ENCODE data around the gene USP10.

The USP10 gene

DNA sequence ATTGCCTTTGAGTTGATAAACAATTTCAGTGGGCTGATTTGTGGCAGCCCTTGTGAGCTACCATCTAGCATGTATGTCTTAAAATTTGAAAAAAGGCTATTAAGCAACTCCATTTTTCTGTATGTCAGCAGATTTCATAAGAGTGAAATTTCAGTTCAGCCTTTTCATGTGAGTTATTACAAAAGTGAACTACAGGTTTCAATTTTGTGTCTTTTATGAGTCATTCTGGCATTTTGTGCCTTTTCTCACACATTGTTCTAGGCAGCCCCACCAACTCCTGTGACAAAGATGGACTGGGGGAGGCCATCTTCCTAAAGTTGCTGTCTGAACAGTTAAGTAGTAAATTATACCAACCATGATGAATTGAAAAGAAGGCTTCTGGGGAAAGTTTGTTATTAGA, 52.1 kb downstream of the USP10 start:
- no peak for DNase-seq (ENCODE audit: low read depth)

DNA sequence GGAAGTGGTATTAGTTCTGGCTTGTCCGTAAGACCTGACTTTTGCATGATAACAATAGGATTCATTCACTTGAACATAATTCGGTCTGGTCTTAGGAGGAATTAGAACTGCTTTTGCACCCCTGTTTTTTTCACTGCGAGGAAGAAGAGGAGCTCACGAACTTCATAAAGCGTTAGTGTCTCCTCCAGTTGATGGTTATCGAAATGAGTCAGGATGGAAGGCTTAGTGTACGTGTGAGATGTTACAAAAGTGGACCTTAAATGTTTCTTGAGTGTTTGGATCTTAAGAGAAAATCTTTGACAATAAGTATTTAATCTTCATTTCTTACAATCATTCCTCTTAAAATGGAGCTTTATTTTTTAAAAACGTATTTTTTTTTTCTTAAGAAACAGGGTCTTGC, 52.8 kb downstream of the USP10 start:
- DNase-seq (ENCODE audit: low read depth): no peak

DNA sequence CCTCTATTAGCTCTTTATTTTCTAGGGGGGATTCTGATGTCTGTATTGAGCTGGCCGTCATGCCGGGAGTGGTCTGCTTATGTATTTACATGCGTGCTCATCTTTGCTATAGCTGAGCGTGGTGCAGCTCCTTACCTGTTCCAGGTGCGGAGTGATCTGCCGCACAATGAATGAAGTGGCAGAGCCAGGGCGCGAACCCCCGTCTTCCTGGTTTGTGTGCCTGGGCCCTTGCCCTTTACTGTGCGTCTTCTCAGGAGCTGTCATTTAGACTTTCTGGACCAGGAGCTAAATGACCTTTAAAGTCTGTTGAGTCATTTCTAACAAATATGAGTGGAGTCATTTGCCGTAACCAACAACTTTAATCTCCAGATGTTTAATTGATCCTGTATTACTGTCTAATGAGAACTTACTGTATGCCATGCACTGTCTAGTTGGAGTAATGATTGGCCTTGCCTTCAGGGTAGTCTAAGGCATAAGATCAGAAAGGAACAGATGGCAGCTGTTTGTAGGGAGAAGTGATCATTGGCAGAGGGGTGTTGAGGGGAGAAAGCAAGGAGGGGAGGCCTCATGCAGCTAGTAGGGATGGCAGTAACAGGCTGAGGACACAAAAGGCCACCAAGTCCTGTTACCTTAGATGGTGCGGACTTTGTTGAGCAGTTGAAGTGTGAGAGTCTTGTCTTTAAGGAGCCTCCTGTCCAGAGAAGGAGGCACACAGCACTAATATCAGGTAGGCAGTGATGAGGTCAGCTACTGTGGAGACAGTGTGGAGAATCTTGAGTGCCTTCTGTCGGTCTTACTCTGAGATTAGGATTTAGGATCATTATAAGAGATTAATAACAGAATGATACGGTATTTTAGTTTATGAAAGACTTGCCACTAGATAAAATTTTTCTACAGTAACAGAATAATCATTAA, 53.9 kb downstream of the USP10 start:
- DNase-seq (ENCODE audit: low read depth): no peak

DNA sequence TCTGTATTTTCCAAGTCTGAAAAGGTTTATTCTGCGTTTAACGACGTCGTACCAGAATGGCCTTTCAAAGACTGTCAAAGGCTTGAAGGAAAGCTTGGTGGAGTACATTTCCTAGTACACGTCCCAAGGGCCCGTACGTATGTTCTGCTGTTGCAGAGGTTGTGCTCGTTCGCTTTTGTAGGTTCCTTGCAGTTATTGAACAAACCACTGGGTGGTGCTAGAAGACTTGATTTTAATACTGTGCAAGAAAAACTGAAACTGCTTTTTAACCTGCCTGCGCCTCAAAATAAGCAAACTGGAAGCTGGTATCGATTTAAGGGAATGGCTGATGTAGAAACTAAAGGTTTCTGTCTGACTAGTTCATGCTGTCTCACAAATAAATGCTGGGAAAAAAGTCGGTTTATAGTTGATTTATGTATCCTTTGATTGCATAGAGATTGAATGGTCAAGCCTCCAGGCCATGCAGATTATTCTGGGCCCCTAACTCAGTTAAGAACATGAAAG, 54.6 kb downstream of the USP10 start:
- DNase-seq (ENCODE audit: low read depth): peak; percentile 73

DNA sequence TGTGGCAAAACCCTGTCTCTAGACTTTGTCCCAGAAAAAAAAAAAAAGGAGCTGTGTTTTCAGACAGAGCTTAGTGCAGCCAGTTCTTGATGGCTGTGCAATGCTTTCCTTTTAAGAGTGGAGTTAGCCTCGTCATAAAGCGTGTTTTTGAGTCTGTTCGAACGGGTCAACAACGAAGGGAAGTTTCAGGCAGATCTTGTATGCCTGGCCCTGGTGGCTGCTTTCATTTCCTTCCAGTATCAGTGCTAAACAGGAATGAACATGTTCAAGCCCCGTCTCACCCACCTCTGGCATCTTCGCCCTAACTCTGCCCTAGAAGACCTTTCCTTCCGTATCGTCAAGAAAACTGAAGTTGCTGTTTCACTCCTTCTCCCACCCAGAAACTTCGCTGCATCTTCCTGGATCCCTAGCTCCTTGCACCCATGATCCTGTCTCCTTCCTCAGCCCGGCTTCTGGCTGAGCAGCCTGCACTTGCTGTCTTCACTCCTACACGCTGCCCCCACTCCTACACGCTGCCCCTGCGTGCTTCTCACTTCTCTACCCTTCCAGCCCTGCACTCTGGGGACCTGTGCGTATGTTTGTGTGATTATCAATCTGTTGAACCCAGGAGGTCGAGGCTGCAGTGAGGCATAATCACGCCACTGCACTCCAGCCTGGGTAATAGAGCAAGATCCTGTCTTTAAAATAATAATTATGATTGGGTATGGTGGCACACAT, 55.3 kb downstream of the USP10 start:
- no peak for DNase-seq (ENCODE audit: low read depth)

DNA sequence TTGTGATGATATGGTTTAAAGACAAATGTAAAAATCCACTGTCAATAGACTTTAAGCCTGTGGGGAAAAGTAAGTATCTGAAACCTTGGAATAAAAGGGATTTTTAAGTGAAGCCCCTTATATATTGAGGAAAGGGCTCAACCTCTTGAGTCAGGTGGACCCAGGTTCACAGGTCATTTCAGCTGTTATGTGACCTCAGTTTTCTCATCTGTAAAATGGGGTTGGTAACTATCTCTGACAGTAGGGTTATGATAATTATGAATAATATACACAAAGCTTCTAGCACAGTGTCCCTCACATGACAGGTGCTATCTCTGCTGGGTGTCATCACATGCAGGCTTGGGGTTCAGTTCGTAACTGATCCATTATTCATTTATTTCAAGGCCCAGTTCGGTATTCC, 57.0 kb downstream of the USP10 start:
- DNase-seq (ENCODE audit: low read depth): no peak

DNA sequence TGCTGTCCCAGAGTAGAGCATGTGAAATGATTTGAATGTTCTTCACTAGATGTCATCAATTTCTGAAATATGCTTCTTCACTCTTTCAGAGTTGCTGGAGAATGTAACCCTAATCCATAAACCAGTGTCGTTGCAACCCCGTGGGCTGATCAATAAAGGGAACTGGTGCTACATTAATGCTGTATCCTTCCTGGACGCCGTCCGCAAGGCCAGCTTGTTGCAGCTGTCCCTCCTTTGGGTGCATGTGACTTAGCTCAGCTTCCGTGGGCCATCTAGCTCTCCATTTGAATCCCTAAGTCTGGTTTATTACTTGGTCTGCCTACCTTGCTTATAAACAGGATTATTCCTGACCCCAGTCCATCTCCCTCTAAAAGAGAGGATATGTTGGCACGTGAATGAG, 58.8 kb downstream of the USP10 start:
- DNase-seq (ENCODE audit: low read depth): no peak

DNA sequence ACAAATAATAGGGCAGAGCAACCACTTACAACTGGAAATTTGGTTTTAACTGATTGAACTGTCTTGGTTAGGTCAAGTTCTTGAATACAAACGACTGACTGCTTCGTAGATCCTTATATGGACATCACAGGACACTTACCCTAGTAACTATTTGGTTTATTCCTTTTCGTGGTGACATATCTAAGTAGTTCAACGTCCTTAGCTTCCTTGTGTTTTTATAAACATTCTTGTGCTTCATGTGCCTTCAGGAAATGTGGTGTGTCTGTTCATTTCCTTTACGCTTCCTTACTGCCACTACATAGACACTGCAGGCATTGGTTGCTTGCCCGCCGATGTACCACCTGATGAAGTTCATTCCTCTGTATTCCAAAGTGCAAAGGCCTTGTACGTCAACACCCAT, 59.3 kb downstream of the USP10 start:
- no peak for DNase-seq (ENCODE audit: low read depth)

DNA sequence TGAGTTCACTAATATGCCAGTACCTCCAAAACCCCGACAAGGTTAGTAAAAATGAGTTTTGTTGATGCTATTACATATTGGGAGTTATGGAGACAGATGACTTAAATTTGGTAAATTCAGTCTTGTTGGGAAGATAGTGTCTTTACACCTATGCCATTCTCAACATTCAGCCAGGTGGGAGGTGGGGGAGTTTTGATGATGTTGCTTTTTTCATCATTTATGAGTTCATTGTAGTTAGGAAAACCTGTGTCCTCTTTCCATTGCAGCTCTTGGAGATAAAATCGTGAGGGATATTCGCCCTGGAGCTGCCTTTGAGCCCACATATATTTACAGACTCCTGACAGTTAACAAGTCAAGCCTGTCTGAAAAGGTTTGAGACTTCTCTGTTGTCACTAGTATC, 60.1 kb downstream of the USP10 start:
- no peak for DNase-seq (ENCODE audit: low read depth)

DNA sequence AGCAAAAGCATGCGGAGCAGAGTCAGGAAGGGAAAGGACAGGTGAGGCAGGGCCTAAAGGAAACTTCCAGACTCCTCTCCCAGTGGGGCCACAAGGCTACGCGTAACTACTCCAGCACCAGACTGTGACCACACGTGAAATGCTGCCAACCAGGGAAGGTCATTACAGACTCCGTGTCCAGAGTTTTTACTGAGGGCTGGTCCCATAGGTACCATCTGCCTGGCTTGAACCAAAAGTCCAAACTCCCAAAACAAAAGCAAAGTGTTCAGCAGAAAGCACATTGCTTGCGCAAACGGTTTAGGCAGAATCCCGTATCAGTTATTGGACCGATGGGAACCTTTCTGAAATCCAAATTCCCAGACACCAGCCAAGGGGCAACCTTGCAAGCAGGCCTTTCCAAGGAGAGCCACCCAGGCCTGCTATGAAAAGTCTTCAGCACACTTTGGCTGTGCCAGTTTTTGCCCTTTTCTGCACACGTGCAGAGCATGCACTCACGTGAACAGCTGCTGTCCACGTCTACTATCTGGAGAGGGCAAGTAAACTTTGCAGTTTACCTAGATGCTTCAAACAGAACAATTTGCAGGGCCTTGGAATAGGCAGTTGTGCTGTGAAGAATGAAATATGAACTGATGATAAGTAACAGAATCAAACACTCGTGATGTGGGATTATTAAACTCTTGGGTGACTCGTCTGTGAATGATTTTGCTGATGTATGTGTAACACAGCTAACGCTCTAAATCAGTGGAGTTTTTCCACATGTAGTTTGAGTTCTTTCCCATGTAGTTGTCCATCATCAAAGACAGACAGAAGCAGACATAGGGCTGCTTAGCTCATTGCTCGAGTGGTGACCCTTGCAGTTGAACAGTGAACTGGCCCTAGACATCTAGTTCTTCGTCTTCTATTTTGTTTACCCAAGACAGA, 61.9 kb downstream of the USP10 start:
- no peak for DNase-seq (ENCODE audit: low read depth)

DNA sequence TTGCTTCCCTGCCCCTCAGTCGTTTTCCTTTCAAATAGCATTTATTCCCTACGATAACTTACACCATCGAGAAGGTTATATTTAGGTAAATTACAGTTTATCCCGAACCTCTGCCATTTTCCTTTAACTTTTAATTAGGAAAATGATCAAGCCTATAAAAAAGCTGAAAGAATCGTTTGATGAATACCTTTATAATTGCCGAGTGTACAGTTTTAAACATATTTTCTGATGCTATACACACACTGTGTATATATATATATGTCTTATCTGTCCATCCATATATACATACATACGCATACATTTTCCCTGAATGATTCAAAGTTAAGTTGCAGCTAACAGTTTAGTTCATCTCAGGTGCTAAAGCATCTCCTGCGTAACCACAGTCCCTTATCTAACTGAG, 63.4 kb downstream of the USP10 start:
- no peak for DNase-seq (ENCODE audit: low read depth)

DNA sequence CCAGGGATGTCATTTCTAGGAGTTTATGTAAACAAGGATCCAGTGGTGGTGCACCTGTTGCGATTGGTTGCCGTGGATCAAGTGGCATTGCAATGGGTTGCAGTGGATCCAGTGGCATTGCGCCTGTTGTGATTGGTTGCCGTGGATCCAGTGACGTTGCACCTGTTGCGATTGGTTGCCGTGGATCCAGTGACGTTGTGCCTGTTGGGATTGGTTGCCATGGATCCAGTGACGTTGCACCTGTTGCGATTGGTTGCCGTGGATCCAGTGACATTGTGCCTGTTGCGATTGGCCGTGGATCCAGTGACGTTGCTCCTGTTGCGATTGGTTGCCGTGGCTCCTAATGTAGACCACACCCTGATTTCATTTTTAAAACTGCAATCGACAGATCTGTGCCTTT, 63.8 kb downstream of the USP10 start:
- DNase-seq (ENCODE audit: low read depth): no peak

DNA sequence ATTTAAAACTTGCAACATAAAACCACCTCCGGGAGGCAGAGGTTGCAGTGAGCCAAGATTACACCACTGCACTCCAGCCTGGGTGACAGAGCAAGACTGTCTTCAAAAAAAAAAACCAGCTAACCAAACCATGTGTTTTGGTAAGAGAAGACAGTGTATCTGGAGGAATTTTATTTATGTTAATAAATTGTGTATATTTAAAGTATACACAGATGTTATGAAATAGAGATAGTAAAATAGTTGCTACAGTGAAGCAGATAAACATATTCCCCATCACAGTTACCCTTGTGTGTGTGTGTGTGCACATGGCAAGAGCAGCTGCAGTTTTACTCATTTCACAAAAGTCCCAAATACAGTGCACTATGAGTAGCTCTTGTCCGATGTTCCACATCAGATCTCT, 65.2 kb downstream of the USP10 start:
- DNase-seq (ENCODE audit: low read depth): no peak

DNA sequence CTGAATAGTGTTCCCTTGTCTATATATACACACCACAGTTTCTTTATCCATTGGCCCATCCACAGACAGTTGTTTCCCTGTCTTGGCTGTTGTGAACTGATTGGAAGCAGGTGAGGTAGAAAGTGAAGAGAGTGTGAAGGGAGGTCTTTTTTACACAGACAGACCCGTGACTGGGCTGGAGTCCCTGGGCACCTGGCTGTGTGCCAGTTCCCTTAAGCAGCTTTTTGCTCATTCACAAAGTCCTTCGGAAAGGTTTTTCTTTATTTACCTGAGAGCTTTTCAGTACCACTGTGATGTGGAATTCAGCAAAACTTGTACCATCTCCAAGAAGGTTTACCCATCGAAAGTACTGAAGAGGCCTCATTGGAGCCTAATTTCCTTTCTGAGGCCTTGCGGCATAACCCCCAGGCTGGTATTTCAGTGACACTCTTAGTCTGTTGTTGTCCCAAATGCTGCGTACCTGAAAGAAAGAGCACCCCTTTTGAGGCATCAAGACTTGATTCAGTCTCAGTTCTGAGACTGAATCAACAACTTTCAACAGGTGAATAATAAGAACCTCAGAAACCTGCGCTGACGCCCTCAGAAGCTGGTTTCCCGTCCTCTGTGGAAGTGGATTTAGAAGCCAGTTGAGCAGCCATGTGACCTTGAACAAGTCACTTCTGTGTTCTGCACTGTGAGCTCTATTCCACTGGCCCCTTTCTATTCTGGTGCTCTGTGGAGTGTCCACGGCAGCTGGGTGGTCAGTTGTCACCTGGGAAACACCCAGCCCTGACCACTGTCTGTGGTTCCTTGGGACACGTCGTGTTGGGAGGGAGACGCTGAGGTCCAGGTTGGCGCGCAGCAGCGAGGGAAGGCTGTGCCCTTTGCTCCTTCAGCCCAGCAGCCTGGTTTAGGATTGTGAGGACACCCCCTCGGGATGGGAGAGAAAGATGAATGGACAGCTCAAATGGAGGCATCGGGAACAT, 66.1 kb downstream of the USP10 start:
- no peak for DNase-seq (ENCODE audit: low read depth)

DNA sequence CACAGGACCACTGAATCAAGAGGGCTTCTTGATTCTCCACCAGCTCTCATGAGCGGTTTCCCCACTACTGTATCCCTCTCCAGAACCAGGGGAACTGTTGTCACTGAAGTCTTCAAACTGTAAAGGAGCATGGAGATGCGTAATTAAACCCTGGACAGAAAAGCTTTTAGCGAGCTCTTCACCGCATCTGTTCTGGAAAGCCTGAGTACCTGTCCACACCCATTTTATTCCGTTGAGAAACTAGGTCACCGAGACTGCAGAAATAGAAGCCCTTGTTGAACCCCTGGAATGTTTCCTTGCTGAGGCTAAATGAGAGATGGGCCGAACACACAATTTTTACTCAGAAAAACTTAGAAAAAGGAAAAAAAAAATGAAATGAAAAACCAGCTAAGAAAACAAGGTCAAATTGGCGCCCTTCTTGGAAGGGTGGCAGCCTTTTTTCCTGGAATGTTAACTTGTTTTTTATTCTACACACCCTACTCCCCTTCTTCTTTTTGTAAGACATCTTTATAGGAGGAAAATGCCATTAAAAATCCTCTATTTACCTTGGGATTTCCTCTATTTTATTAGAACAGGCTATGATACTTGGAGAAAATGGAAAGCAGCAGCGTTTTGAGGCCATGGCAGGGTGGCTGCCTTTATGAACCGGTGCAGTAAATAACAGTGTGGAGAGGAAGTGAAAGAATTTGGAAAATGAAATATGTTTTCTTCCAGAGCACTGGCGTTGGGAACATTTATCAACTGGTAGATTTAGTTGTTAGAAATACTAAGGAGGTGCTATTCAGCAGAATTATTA, 67.4 kb downstream of the USP10 start:
- no peak for DNase-seq (ENCODE audit: low read depth)

DNA sequence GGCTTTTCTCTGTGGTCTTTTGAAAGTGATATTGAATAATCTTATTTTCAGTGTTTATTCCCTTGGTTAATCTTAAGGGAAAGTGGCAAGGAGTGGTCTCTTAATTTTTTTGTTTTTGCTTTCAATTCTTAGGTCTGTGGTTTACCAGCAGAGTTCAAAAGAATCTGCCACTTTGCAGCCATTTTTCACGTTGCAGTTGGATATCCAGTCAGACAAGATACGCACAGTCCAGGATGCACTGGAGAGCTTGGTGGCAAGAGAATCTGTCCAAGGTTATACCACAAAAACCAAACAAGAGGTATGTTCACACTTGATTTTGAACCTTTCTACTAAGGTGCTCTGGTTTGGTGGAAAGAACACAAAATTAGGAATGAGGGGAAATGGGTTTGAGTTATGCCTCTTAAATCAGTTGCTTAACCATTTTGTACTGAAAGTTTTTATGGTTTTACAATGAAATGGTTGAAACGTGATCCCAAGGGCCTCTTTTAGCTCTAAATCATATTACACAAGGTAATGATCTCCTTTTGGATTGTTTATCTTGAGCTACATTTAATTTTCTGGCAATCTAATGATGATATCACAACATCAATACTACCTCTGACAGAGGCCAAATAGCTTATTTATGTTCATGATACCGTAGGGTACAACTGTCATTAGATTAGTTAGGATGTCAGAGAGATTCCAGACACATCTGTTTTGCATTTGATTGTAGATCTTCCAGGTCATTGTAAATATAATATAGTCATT, 68.4 kb downstream of the USP10 start:
- no peak for DNase-seq (ENCODE audit: low read depth)

DNA sequence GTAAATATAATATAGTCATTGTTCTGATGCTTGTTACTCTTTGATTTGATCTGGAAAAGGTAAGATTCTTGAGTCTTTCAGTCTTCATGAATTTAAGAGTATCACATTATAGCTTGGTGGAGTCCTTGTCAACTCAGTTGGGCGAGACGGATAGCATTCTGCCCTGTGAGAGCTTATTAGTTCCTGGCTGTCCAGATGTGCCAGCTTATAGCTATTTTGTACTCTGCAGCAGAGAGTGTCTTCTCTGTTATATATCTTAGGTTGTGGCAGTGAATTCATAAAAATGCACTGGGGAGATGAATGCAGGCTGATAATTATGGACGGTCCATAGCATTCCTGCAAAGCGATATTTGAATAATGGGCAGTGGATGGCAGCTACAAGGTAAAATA, 69.0 kb downstream of the USP10 start:
- no peak for DNase-seq (ENCODE audit: low read depth)

DNA sequence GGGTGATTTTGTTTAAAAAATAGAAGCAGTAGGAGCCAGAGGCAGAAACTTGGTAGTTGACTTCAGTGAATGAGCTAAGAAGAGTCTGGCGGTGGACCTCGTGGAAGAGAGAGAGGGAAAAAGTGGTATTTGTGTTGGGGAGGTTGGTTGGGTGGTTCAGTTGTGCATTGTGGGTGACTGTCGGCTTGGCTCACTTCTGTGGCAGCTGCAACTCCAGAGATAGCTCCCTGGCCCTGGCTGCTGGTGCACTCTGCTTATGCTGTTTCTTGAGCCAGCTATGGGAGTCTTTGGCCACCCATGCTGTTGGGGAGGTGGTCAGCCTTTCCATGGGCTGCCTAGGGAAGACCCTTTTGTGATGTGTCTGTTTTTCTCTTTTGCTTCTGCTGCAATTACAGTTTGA, 69.6 kb downstream of the USP10 start:
- no peak for DNase-seq (ENCODE audit: low read depth)

DNA sequence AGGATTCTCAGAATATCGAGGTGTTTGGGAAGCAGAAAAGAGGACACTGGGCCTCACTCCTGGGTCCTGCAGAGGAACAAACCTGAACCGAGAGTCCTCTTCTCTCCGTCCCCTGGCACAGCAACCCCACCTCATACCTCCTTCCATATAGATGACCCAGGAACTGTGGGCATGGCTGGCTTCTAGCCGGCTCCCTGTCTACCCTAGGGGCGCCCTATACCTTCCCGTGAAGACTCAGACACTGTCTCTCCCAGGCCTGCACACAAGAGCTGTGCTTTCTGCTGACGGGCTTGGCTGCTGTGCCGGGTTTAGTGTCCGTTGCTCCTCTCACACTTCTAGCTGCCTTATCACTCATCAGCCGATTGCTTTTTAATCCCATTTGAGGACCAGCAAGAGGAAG, 73.5 kb downstream of the USP10 start:
- DNase-seq (ENCODE audit: low read depth): no peak

DNA sequence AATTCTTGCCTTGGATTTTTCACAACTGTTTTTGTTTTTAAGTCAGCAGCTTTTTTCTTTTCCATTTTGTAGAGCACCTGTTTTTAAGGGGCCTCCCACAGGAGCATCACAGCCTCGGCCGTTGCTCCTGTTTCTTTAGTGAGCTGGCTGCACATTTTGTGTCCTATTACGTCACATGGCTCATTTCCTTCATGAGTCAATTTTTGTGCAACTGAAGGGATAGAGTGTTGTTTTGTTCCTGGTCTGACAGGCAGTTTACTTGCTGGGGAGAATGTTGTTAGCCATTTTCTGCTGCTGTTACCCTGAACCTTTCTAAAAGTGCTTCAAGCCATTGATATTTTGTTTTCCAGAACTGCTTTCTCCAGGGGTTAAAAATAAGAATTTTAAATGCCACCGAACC, 75.0 kb downstream of the USP10 start:
- peak; percentile 70 for DNase-seq (ENCODE audit: low read depth)

Data from GM04504 (cell line).